Upper lobe of right lung (tissue), 1 donor: ENCODE results near the gene ECE1. TPM values are rescaled to one million over a fixed set of nuclear protein-coding genes. Genes with fewer than 3 reads are reported as not detected.

Experiments used
- ATAC-seq: fragments of 200-7000 bp; cut with Tn5 transposase; one replicate; pipeline ENCODE4 v1.9.1; 2020; ENCODE audit warnings: mild to moderate bottlenecking, moderate library complexity
- DNase-seq: peaks from one replicate; pipeline ENCODE4 v3.0.0-alpha.2; 2020
- H3K27ac ChIP-seq: fragments of 200-600 bp; one replicate; pipeline ENCODE4 v1.8.0; 2022
- H3K27me3 ChIP-seq: fragments of 200-600 bp; one replicate; pipeline ENCODE4 v1.8.0; 2022; ENCODE audit warnings: mild to moderate bottlenecking
- H3K36me3 ChIP-seq: fragments of 200-600 bp; one replicate; pipeline ENCODE4 v1.8.0; 2022
- H3K4me1 ChIP-seq: fragments of 200-600 bp; one replicate; pipeline ENCODE4 v1.8.0; 2022
- H3K4me3 ChIP-seq: fragments of 200-600 bp; one replicate; pipeline ENCODE4 v1.8.0; 2022; ENCODE audit warnings: mild to moderate bottlenecking
- H3K9me3 ChIP-seq: fragments of 200-600 bp; one replicate; pipeline ENCODE4 v1.8.0; 2022
- CTCF ChIP-seq: fragments of 200-600 bp; IDR thresholded peaks from one replicate; pipeline ENCODE4 v1.8.0; 2022; ENCODE audit warnings: antibody characterized with exemption
- intact Hi-C: fragments of 100-400 bp; cut with DNase I; formaldehyde crosslinking; loops from one replicate; pipeline ENCODE4 v1.11.0; 2022
- total RNA-seq: library from RNA; stranded (reverse); fragmentation: NEBNext Ultra II Directional; extraction: Animal tissue kit (Norgen Biotek cat#: 25700); gene quantifications from one replicate; pipeline ENCODE4 v1.2.1, GENCODE V29; 2021
- donor health status: DM: no; HTN: yes; CAD: no; lungs with severe emphysema.

Gene ECE1
- total RNA-seq, 1 donor from 2014 or later: 108 TPM

GRCh38 chr1:21313886-21314721 is 23.8 kb upstream of the ECE1 start:
- H3K27ac ChIP-seq: peak overlapping the region; percentile 26
- ATAC-seq: no peak
- no peaks in the 10 kb centered on the region for H3K9me3 ChIP-seq
- no peak for DNase-seq
- no peak overlapping the region for H3K4me3 ChIP-seq
- peaks cover 38% of the 10 kb centered on the region for H3K4me1 ChIP-seq
- intact Hi-C loops: no loop called here
- no peak for TF ChIP-seq CTCF
- no peaks in the 10 kb centered on the region for H3K36me3 ChIP-seq
- H3K27me3 ChIP-seq: no peaks in the 10 kb centered on the region

GRCh38 chr1:21313203-21313885 is 23.1 kb upstream of the ECE1 start:
- DNase-seq (no peak), ATAC-seq (no peak)
- H3K4me3 ChIP-seq: no peak overlapping the region
- intact Hi-C loops: no loop called here
- H3K9me3 ChIP-seq: no peaks in the 10 kb centered on the region
- H3K27ac ChIP-seq: no peak overlapping the region
- H3K36me3 ChIP-seq: no peaks in the 10 kb centered on the region
- H3K27me3 ChIP-seq: no peaks in the 10 kb centered on the region
- no peak for TF ChIP-seq CTCF
- H3K4me1 ChIP-seq: peaks cover 31% of the 10 kb centered on the region

- Histone ChIP-seq H3K4me3 (no peak overlapping the region), H3K4me1 (peaks cover 22% of the 10 kb centered on the region), H3K27ac (no peak overlapping the region), H3K36me3 (no peaks in the 10 kb centered on the region), H3K27me3 (no peaks in the 10 kb centered on the region), H3K9me3 (no peaks in the 10 kb centered on the region)
- intact Hi-C loops: no loop called here
- no peak for TF ChIP-seq CTCF
- ATAC-seq (no peak), DNase-seq (no peak)
These were observed 22.2 kb upstream of the ECE1 start for GRCh38 chr1:21312407-21312992.

GRCh38 chr1:21311016-21311415 is 20.8 kb upstream of the ECE1 start:
- ATAC-seq: no peak
- Histone ChIP-seq H3K9me3 (no peaks in the 10 kb centered on the region), H3K4me1 (peaks cover 17% of the 10 kb centered on the region), H3K36me3 (no peaks in the 10 kb centered on the region), H3K4me3 (no peak overlapping the region), H3K27me3 (no peaks in the 10 kb centered on the region), H3K27ac (no peak overlapping the region)
- TF ChIP-seq CTCF: no peak
- intact Hi-C loops: no loop called here
- no peak for DNase-seq

- TF ChIP-seq CTCF: no peak
- Histone ChIP-seq H3K9me3 (no peaks in the 10 kb centered on the region), H3K27ac (no peak overlapping the region), H3K4me3 (no peak overlapping the region), H3K36me3 (no peaks in the 10 kb centered on the region), H3K4me1 (peaks cover 9% of the 10 kb centered on the region), H3K27me3 (no peaks in the 10 kb centered on the region)
- no peak for ATAC-seq
- intact Hi-C loops: no loop called here
- no peak for DNase-seq
These were observed 18.8 kb upstream of the ECE1 start for GRCh38 chr1:21308847-21309652.
